Karpas-422 (cell line): Measurements from ENCODE around the gene YAP1. TPM values are rescaled to one million over a fixed set of nuclear protein-coding genes. Genes with fewer than 3 reads are reported as not detected.

Experiments used
- DNase-seq: peaks from one replicate; pipeline ENCODE4 v3.0.0-alpha.2; 2015
- H2AFZ ChIP-seq: fragments of 200-600 bp; sonication (generic); 2 replicates; pipeline ENCODE4 v1.6.1; 2014; ENCODE audit warnings: antibody characterized with exemption, low read length, mixed read lengths
- H3K27ac ChIP-seq: fragments of 200-600 bp; sonication (generic); 2 replicates; pipeline ENCODE4 v1.5.1; 2014; ENCODE audit warnings: mild to moderate bottlenecking, low read length, moderate library complexity
- H3K27me3 ChIP-seq: fragments of 200-600 bp; sonication (generic); 2 replicates; pipeline ENCODE4 v1.6.1; 2014; ENCODE audit warnings: low read length, mixed read lengths
- H3K36me3 ChIP-seq: fragments of 200-600 bp; sonication (generic); 2 replicates; pipeline ENCODE4 v1.6.1; 2014; ENCODE audit warnings: low read length, mixed read lengths; ENCODE audit not compliant: insufficient read depth
- H3K4me1 ChIP-seq: fragments of 200-600 bp; sonication (generic); 2 replicates; pipeline ENCODE4 v1.6.1; 2014; ENCODE audit warnings: mild to moderate bottlenecking, low read length, mixed read lengths
- H3K4me2 ChIP-seq: fragments of 200-600 bp; sonication (generic); 2 replicates; pipeline ENCODE4 v1.6.1; 2014; ENCODE audit warnings: low read length, low read depth, mild to moderate bottlenecking; ENCODE audit not compliant: poor library complexity, severe bottlenecking
- H3K4me3 ChIP-seq: fragments of 200-600 bp; sonication (generic); 2 replicates; pipeline ENCODE4 v1.5.1; 2014; ENCODE audit warnings: mild to moderate bottlenecking, antibody characterized with exemption, low read length, mixed read lengths
- H3K79me2 ChIP-seq: fragments of 200-600 bp; sonication (generic); 2 replicates; pipeline ENCODE4 v1.6.1; 2014; ENCODE audit warnings: mild to moderate bottlenecking, low read length, mixed read lengths
- H3K9ac ChIP-seq: fragments of 200-600 bp; sonication (generic); 2 replicates; pipeline ENCODE4 v1.6.0; 2014; ENCODE audit warnings: low read length
- H3K9me2 ChIP-seq: fragments of 200-600 bp; sonication (generic), shearing (Covaris generic); replicated peaks from 2 replicates; pipeline ENCODE4 v1.6.0; 2014; ENCODE audit warnings: mild to moderate bottlenecking, low read length, moderate library complexity; ENCODE audit not compliant: insufficient read depth
- H3K9me3 ChIP-seq: fragments of 300-700, 200-600 bp; sonication (generic); 2 replicates; pipeline ENCODE4 v1.6.1; 2014; ENCODE audit warnings: low read length, mixed read lengths
- H4K20me1 ChIP-seq: fragments of 200-600 bp; sonication (generic); 2 replicates; pipeline ENCODE4 v1.6.1; 2014; ENCODE audit warnings: mild to moderate bottlenecking, antibody characterized with exemption, low read length, low read depth; ENCODE audit not compliant: insufficient read depth
- total RNA-seq: library from RNA; depleted of rRNA; stranded (reverse); fragments of >200 nt; shearing (Covaris generic); gene quantifications from 2 replicates; pipeline ENCODE4 v1.2.3, GENCODE V29; 2014; ENCODE audit warnings: low replicate concordance

Gene YAP1
- total RNA-seq, 1 experiment from 2014 or later, result not detected

GRCh38 chr11:102121329-102121728, 11.1 kb downstream of the YAP1 start:
- Histone ChIP-seq H3K9me3 (no peaks in the 10 kb centered on the region), H3K9ac (no peak overlapping the region), H4K20me1 (no peaks in the 10 kb centered on the region), H3K4me2 (no peak overlapping the region), H3K79me2 (no peaks in the 10 kb centered on the region), H2AFZ (no peak overlapping the region), H3K4me1 (no peaks in the 10 kb centered on the region), H3K4me3 (no peak overlapping the region), H3K27me3 (no peaks in the 10 kb centered on the region), H3K36me3 (no peaks in the 10 kb centered on the region), H3K27ac (no peak overlapping the region), H3K9me2 (no peaks in the 10 kb centered on the region)
- DNase-seq, result no peak

GRCh38 chr11:102134597-102134996, 24.4 kb downstream of the YAP1 start:
- no peaks in the 10 kb centered on the region for H3K79me2 ChIP-seq

GRCh38 chr11:102135256-102135655, 25.0 kb downstream of the YAP1 start:
- Histone ChIP-seq H3K4me1 (no peaks in the 10 kb centered on the region), H3K9me3 (no peaks in the 10 kb centered on the region), H3K9ac (no peak overlapping the region), H3K4me2 (no peak overlapping the region), H3K36me3 (no peaks in the 10 kb centered on the region), H2AFZ (no peak overlapping the region), H3K4me3 (no peak overlapping the region), H4K20me1 (no peaks in the 10 kb centered on the region), H3K27ac (no peak overlapping the region), H3K79me2 (no peaks in the 10 kb centered on the region), H3K27me3 (no peaks in the 10 kb centered on the region), H3K9me2 (no peaks in the 10 kb centered on the region)
- no peak for DNase-seq

More at GRCh38 chr11:102134597-102134996, 24.4 kb downstream of the YAP1 start:
- Histone ChIP-seq H3K4me3 (no peak overlapping the region), H4K20me1 (no peaks in the 10 kb centered on the region), H3K9ac (no peak overlapping the region), H3K36me3 (no peaks in the 10 kb centered on the region), H3K27me3 (no peaks in the 10 kb centered on the region), H3K4me1 (no peaks in the 10 kb centered on the region), H3K27ac (no peak overlapping the region), H3K9me3 (no peaks in the 10 kb centered on the region), H3K4me2 (no peak overlapping the region), H3K9me2 (no peaks in the 10 kb centered on the region), H2AFZ (no peak overlapping the region)
- DNase-seq, result no peak

- DNase-seq, result no peak
- no peaks in the 10 kb centered on the region for H3K36me3 ChIP-seq
- no peak overlapping the region for H2AFZ ChIP-seq
- no peaks in the 10 kb centered on the region for H3K9me3 ChIP-seq
- H3K4me3 ChIP-seq, result no peak overlapping the region
- no peaks in the 10 kb centered on the region for H3K79me2 ChIP-seq
- H3K4me2 ChIP-seq, result no peak overlapping the region
- no peaks in the 10 kb centered on the region for H4K20me1 ChIP-seq
- no peaks in the 10 kb centered on the region for H3K4me1 ChIP-seq
- no peaks in the 10 kb centered on the region for H3K9me2 ChIP-seq
- H3K27me3 ChIP-seq, result no peaks in the 10 kb centered on the region
- no peak overlapping the region for H3K9ac ChIP-seq
- no peak overlapping the region for H3K27ac ChIP-seq
Measured at GRCh38 chr11:102138223-102138622, 28.0 kb downstream of the YAP1 start.

GRCh38 chr11:102138670-102139069, 28.4 kb downstream of the YAP1 start:
- Histone ChIP-seq H3K9ac (no peak overlapping the region), H3K4me2 (no peak overlapping the region), H3K79me2 (no peaks in the 10 kb centered on the region)

GRCh38 chr11:102139081-102139498, 28.8 kb downstream of the YAP1 start:
- Histone ChIP-seq H3K9me2 (no peaks in the 10 kb centered on the region), H3K36me3 (no peaks in the 10 kb centered on the region), H3K9me3 (no peaks in the 10 kb centered on the region), H3K4me3 (no peak overlapping the region), H2AFZ (no peak overlapping the region), H3K4me2 (no peak overlapping the region), H3K4me1 (no peaks in the 10 kb centered on the region), H3K79me2 (no peaks in the 10 kb centered on the region), H3K9ac (no peak overlapping the region), H3K27me3 (no peaks in the 10 kb centered on the region), H3K27ac (no peak overlapping the region), H4K20me1 (no peaks in the 10 kb centered on the region)
- no peak for DNase-seq

More at GRCh38 chr11:102138670-102139069, 28.4 kb downstream of the YAP1 start:
- no peaks in the 10 kb centered on the region for H3K4me1 ChIP-seq
- no peaks in the 10 kb centered on the region for H4K20me1 ChIP-seq
- no peak for DNase-seq
- no peak overlapping the region for H3K27ac ChIP-seq
- H3K9me2 ChIP-seq, result no peaks in the 10 kb centered on the region
- no peak overlapping the region for H3K4me3 ChIP-seq
- no peak overlapping the region for H2AFZ ChIP-seq
- H3K36me3 ChIP-seq, result no peaks in the 10 kb centered on the region
- H3K9me3 ChIP-seq, result no peaks in the 10 kb centered on the region
- no peaks in the 10 kb centered on the region for H3K27me3 ChIP-seq

- no peak for DNase-seq
Measured at GRCh38 chr11:102142333-102142732, 32.1 kb downstream of the YAP1 start.

GRCh38 chr11:102143867-102144266, 33.6 kb downstream of the YAP1 start:
- Histone ChIP-seq H3K79me2 (no peaks in the 10 kb centered on the region), H3K4me2 (no peak overlapping the region), H3K36me3 (no peaks in the 10 kb centered on the region), H4K20me1 (no peaks in the 10 kb centered on the region), H3K27ac (no peak overlapping the region), H3K27me3 (no peaks in the 10 kb centered on the region), H3K4me3 (no peak overlapping the region), H3K9me2 (no peaks in the 10 kb centered on the region), H3K9ac (no peak overlapping the region), H3K4me1 (no peaks in the 10 kb centered on the region), H2AFZ (no peak overlapping the region), H3K9me3 (no peaks in the 10 kb centered on the region)
- DNase-seq, result no peak

More at GRCh38 chr11:102142333-102142732, 32.1 kb downstream of the YAP1 start:
- no peak overlapping the region for H3K4me3 ChIP-seq
- H3K9me2 ChIP-seq, result no peaks in the 10 kb centered on the region
- H3K79me2 ChIP-seq, result no peaks in the 10 kb centered on the region
- no peaks in the 10 kb centered on the region for H4K20me1 ChIP-seq
- H3K9ac ChIP-seq, result no peak overlapping the region
- no peaks in the 10 kb centered on the region for H3K27me3 ChIP-seq
- H3K4me2 ChIP-seq, result no peak overlapping the region
- no peaks in the 10 kb centered on the region for H3K4me1 ChIP-seq
- H3K36me3 ChIP-seq, result no peaks in the 10 kb centered on the region
- no peak overlapping the region for H2AFZ ChIP-seq
- H3K9me3 ChIP-seq, result no peaks in the 10 kb centered on the region
- no peak overlapping the region for H3K27ac ChIP-seq
